Measurements from ENCODE around the gene BPIFB4. TPM values are rescaled to one million over a fixed set of nuclear protein-coding genes. Genes with fewer than 3 reads are reported as not detected.

Gene BPIFB4
- total RNA-seq, 2 experiments from 2014 or later: not detected

GRCh38 chr20:33125983-33126382 is 46.5 kb downstream of the BPIFB4 start:
- Histone ChIP-seq H3K27me3 (ENCODE audit: control insufficient read depth in 1 of 2, insufficient read depth in 2 of 2, low read length in 2 of 2) (peaks cover 3 to 5% of the 10 kb centered on the region in 2 experiments), H3K36me3 (ENCODE audit: insufficient read depth, low read length) (no peaks in the 10 kb centered on the region), H3K4me3 (ENCODE audit: low read length) (no peak overlapping the region), H3K9me3 (ENCODE audit: control insufficient read depth in 1 of 2, insufficient read depth in 1 of 2, low read length in 2 of 2) (peaks cover 0 to 4% of the 10 kb centered on the region in 2 experiments), H3K4me1 (ENCODE audit: insufficient read depth, low read length) (no peaks in the 10 kb centered on the region), H3K27ac (ENCODE audit: low read depth in 1 of 2, low read length in 2 of 2) (no peak overlapping the region)
- Mint-ChIP-seq H3K27ac (no peak overlapping the region), H3K9me3 (no peaks in the 10 kb centered on the region), H3K36me3 (ENCODE audit: low read depth) (no peaks in the 10 kb centered on the region), H3K4me3 (no peak overlapping the region), H3K27me3 (no peaks in the 10 kb centered on the region), H3K4me1 (ENCODE audit: low read depth) (no peaks in the 10 kb centered on the region)
- no peak for ATAC-seq (ENCODE audit: poor library complexity)
- ChIA-PET CTCF (no interaction called here), POLR2A (no interaction called here)
- TF ChIP-seq, protein P1, sequence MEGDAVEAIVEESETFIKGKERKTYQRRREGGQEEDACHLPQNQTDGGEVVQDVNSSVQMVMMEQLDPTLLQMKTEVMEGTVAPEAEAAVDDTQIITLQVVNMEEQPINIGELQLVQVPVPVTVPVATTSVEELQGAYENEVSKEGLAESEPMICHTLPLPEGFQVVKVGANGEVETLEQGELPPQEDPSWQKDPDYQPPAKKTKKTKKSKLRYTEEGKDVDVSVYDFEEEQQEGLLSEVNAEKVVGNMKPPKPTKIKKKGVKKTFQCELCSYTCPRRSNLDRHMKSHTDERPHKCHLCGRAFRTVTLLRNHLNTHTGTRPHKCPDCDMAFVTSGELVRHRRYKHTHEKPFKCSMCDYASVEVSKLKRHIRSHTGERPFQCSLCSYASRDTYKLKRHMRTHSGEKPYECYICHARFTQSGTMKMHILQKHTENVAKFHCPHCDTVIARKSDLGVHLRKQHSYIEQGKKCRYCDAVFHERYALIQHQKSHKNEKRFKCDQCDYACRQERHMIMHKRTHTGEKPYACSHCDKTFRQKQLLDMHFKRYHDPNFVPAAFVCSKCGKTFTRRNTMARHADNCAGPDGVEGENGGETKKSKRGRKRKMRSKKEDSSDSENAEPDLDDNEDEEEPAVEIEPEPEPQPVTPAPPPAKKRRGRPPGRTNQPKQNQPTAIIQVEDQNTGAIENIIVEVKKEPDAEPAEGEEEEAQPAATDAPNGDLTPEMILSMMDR (IDR thresholded peaks at IDR 0.05): no peak
- DNase-seq: no peak
- intact Hi-C loops (cut with DNase I, micrococcal nuclease): no loop called here

DNA sequence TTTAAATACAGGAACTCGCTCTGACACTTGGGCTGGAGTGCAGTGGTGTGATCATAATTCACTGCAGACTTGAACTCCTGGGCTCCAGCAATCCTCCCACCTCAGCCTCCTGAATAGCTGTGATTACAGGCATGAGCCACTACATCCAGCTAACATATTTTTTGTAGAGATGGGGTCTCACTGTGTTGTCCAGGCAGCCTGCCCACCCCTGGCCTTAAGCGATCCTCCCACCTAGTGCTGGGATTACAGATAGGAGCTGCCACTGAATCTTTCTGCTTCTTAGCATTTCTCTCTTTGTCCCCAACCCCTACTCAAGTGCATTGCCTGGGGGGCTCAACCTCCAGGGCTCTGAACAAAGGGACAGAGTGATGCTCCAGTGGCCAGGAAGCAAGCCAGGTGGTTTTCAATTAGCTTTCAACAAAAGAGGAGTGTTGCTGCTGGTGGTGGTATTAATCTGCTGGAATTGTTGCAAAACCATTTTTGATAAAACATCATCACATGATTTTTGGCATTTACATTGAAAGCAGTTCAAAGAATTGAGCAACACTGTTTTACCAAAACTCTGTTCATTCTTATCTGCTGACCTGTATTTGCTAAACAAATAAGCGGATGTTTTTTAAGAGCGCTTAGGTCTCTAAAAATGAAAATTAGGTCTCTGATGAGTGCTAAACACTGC is 48.1 kb downstream of the BPIFB4 start:
- TF ChIP-seq, protein P1 (IDR thresholded peaks at IDR 0.05): no peak
- H3K27ac ChIP-seq (ENCODE audit: low read depth in 1 of 2, low read length in 2 of 2): no peak overlapping the region
- no peaks in the 10 kb centered on the region for H3K4me1 ChIP-seq (ENCODE audit: insufficient read depth, low read length)
- intact Hi-C loops (cut with DNase I, micrococcal nuclease): no loop called here
- no peak overlapping the region for H3K27ac Mint-ChIP-seq
- ChIA-PET POLR2A (no interaction called here), CTCF (no interaction called here)
- no peak overlapping the region for H3K4me3 ChIP-seq (ENCODE audit: low read length)
- H3K9me3 ChIP-seq (ENCODE audit: control insufficient read depth in 1 of 2, insufficient read depth in 1 of 2, low read length in 2 of 2): peaks cover 0 to 4% of the 10 kb centered on the region in 2 experiments
- no peaks in the 10 kb centered on the region for H3K36me3 Mint-ChIP-seq (ENCODE audit: low read depth)
- DNase-seq: no peak
- H3K4me3 Mint-ChIP-seq: no peak overlapping the region
- ATAC-seq (ENCODE audit: poor library complexity): no peak
- H3K9me3 Mint-ChIP-seq: no peaks in the 10 kb centered on the region
- no peaks in the 10 kb centered on the region for H3K36me3 ChIP-seq (ENCODE audit: insufficient read depth, low read length)
- no peaks in the 10 kb centered on the region for H3K27me3 Mint-ChIP-seq
- peaks cover 3 to 5% of the 10 kb centered on the region in 2 experiments for H3K27me3 ChIP-seq (ENCODE audit: control insufficient read depth in 1 of 2, insufficient read depth in 2 of 2, low read length in 2 of 2)
- no peaks in the 10 kb centered on the region for H3K4me1 Mint-ChIP-seq (ENCODE audit: low read depth)

- no peaks in the 10 kb centered on the region for H3K9me3 Mint-ChIP-seq
- ATAC-seq (ENCODE audit: poor library complexity) (no peak), DNase-seq (no peak)
- TF ChIP-seq, protein P1 (IDR thresholded peaks at IDR 0.05): no peak
- peaks cover 0 to 1% of the 10 kb centered on the region in 2 experiments for H3K27me3 ChIP-seq (ENCODE audit: control insufficient read depth in 1 of 2, insufficient read depth in 2 of 2, low read length in 2 of 2)
- H3K4me1 ChIP-seq (ENCODE audit: insufficient read depth, low read length): no peaks in the 10 kb centered on the region
- H3K9me3 ChIP-seq (ENCODE audit: control insufficient read depth in 1 of 2, insufficient read depth in 1 of 2, low read length in 2 of 2): no peaks in the 10 kb centered on the region
- H3K27me3 Mint-ChIP-seq: no peaks in the 10 kb centered on the region
- intact Hi-C loops (cut with DNase I, micrococcal nuclease): no loop called here
- no peak overlapping the region for H3K27ac Mint-ChIP-seq
- H3K4me1 Mint-ChIP-seq (ENCODE audit: low read depth): no peaks in the 10 kb centered on the region
- H3K4me3 Mint-ChIP-seq: no peak overlapping the region
- H3K36me3 ChIP-seq (ENCODE audit: insufficient read depth, low read length): no peaks in the 10 kb centered on the region
- H3K4me3 ChIP-seq (ENCODE audit: low read length): no peak overlapping the region
- no peak overlapping the region for H3K27ac ChIP-seq (ENCODE audit: low read depth in 1 of 2, low read length in 2 of 2)
- POLR2A ChIA-PET: no interaction called here
- no peaks in the 10 kb centered on the region for H3K36me3 Mint-ChIP-seq (ENCODE audit: low read depth)
- CTCF ChIA-PET: no interaction called here
These were observed 51.2 kb downstream of the BPIFB4 start for GRCh38 chr20:33130568-33131061.

All from CD4-positive, alpha-beta T cell (primary cell).